Forelimb muscle (tissue), 1 donor: Measurements from ENCODE around the gene CENATAC. TPM values are rescaled to one million over a fixed set of nuclear protein-coding genes. Genes with fewer than 3 reads are reported as not detected.
"Not testable (repeated sequence)": the region's sequence is repeated elsewhere in the genome, so short reads cannot be mapped to it uniquely, and the experiment has no call there.

Source experiments
- DNase-seq: peaks from one replicate; pipeline ENCODE4 v3.0.0-alpha.2; 2013; ENCODE audit warnings: low read depth
- polyA plus RNA-seq: library from polyadenylated mRNA; unstranded; fragments of 120-200 nt; gene quantifications from one replicate; pipeline ENCODE4 v1.2.1, GENCODE V29; 2013; ENCODE audit not compliant: insufficient read length

CENATAC gene
- polyA plus RNA-seq, 1 donor = 18.5 TPM

DNA sequence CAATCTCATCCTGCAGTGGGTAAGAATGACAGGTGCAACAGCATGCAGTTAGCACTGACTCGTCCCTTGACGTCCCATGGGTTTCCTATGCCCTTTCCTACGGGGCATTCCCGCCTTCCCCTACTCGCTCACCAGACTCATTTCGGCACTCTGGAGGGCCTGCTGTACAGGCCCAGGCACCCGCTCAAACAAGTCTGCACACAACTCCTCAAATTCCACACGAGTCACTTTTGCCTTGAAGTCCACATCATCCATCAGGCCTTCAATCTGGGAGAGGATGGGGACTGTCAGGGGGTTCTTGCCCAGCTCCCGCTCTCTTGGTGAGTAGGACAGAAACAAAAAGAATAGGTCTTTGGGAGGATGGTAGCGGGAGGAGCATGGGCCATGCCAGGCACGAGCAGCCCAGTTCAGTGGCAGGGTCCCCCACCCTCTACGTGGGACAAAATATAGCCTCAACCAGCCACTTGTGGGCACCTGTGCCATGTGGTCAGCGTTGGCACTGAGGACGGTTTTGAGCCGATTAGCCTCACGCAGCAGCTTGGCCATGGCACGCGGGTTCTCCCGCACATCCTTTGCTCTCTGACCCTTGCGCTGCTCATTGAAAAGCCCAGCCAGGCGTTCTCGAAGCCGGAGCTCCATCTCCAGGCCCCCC, 54.4 kb downstream of the CENATAC start:
- DNase-seq = no peak

DNA sequence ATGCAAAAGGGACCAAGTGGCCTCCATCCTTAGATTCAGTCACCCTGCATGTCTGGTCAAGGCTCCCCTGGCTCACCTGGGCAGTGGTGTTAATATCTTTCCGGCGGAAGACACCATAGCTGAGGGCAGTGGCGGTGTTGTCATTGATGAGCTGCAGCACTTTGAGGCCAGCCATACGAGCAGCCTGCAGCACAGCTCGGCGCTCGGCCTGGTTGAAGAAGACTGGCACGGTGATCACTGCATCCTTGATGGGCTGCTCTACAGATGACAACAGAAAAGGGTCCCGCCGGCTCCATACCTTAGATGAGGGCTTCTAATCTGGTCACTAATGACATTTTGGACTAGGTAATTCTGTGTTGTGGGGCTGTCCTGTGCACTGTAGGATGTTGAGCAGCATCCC, 56.5 kb downstream of the CENATAC start:
- DNase-seq = no peak

DNA sequence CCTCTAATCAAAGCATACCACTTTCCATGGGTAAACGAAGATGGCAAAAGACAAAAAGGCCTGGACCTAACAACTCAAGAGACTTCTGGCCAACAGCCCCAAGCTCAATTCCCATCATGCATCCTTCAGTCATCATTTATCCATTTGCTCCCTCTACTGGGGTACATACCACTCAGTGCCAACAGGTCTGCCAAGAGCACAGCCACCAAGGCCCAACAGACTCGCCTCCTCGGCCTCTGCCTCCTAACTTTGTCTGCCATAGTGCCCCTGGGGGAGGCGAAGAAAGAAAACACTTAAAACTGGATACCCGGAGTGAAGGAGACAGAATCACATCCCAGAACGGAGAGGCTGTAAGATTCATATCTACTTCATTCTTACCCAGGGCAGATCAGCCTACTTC, 58.0 kb downstream of the CENATAC start:
- no peak for DNase-seq

DNA sequence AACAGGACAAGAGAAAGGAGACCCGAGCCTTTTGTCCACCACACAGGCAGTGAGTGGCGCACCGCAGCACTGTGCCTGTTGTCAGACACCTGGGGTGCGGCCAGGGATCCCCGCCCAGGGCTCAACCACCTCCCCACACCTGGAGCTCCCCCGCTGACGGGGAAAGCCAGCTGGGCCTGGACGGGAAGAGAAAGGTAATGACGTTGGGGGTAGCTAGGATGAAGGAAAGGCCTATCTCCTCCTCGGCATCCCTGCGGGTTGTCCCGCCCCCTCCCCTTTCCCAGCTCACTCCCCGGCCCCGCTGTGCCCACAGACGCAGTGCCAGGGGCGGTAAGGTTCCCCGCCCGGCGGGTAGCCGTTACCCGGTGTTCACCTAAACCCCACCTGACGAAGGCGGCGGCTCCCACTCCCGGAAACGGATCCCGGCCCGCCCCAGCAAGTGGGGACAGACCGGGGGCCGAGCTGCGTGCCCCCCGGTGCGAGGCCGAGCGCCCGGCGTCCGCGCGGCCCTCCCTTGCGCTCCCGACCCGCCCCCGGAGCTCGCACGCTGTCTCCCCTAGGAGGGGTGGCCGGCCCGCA, 58.6 kb downstream of the CENATAC start:
- DNase-seq = no peak

DNA sequence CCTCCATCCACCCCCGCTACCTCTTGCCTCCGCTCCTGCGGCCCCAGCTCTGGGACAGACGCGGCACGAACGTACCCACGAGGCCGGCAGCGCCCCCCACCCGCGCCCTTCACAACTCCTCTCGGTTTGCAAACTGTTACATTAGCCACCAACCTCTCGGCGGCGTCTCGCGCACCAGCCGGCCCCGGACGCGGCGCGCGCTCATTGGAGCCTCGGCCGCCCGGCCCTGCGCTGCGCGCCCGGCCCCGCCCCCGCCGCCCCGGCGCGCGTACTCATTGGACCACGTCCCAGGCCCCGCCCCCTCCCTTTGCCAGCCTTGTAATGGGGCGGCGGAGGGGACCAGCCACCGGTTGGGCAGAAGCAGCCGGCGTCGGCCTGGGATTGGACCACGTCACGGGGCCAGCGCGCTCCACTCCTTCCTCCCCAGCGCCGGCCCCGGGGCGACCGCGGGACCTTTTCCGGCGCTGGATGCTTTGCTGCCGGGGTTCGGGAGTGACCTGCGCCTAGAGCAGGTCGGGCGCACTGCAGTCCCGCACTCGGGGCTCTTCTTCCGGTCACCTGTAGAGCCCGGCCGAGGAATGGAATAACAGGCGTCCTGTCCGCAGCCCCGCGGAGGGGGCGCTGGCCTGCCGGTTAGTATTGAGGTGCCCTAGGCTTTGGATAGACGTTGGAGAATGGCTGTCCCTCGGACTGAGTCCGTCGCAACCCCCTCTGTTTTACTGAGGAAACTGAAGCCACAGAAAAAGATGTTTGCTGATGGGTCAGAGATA, 59.2 kb downstream of the CENATAC start, which contains the start of gene HYOU1:
Gene HYOU1, minus strand, starts transcription at position 206 of the 770 bp plus-strand sequence. CDS start 1,045 bp downstream, outside the sequence.
- peak; percentile 65 for DNase-seq

DNA sequence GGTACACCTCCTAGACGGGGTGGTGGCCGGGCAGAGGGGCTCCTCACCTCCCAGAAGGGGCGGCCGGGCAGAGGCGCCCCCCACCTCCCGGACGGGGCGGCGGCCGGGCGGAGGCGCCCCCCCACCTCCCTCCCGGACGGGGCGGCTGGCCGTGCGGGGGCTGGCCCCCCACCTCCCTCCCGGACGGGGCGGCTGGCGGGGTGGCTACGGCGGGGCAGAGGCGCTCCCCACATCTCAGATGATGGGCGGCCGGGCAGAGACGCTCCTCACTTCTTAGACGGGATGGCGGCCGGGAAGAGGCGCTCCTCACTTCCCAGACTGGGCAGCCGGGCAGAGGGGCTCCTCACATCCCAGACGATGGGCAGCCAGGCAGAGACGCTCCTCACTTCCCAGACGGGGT, 61.2 kb downstream of the CENATAC start:
- not testable (repeated sequence) for DNase-seq

DNA sequence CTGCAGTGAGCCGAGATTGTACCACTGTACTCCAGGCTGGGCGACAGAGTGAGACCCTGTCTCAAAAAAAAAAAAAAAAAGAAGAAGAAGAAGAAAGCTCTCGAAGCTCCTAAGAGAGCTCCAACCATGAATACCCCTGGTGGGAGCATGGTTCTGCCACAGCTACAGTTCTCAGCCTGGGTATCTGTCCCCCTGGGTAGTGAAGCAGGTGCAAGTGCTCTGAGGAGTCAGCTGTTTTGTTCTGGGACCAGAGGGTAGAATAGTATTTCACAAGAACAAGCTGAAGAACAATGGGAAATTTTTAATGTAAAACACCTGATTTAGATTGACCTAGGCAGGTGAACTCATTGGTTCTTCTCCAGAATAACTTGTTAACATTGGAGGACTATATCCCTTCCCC, 63.3 kb downstream of the CENATAC start:
- DNase-seq = no peak

DNA sequence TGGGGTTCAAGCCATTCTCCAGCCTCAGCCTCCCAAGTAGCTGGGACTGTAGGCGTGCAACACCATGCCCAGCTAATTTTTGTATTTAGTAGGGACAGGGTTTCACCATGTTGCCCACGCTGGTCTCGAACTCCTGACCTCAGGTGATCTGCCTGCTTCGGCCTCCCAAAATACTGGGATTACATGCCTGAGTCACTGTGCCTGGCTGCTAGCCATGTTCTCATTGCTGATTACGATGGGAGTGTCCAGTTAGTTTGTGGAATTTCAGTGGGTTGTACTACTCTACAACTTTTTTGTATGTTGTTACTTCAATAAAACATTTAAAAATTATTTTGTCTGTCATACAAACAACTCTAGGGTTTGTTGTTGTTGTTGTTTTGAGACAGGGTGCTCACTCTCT, 64.8 kb downstream of the CENATAC start:
- DNase-seq = no peak

DNA sequence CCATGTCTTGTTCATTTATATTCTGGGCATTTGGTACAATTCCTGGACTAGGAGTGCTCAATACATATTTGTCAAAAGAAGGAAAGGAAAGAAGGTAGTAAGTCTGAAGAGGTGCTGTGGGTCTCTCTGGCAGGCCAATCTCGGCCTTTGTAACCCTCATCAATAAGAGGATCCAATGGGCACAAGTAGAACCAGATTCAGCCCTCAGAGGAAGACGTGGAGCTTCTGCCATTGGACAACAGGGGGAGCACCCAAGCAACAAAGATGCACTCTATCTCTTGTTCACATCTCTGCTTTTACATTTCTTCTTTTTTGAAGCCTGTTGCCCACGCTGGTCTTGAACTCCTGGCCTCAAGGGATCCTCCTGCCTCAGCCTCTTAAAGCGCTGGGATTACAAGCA, 67.4 kb downstream of the CENATAC start:
- no peak for DNase-seq

Other genes starting within 250 kb of the CENATAC start
- 66.9 TPM for gene DDX6, start 207.0 kb upstream of the CENATAC start, polyA plus RNA-seq
- gene CXCR5, start 114.2 kb upstream of the CENATAC start, polyA plus RNA-seq = not detected
- gene BCL9L, start 72.2 kb upstream of the CENATAC start, polyA plus RNA-seq = 74.4 TPM
- gene UPK2, start 41.8 kb upstream of the CENATAC start, polyA plus RNA-seq = 1.3 TPM
- 0.11 TPM for gene FOXR1, start 26.4 kb upstream of the CENATAC start, polyA plus RNA-seq
- gene RPS25, start 20.2 kb downstream of the CENATAC start, polyA plus RNA-seq = 1,746 TPM
- gene TRAPPC4, start 20.6 kb downstream of the CENATAC start, polyA plus RNA-seq = 41.5 TPM
- 11.7 TPM for gene SLC37A4, start 32.7 kb downstream of the CENATAC start, polyA plus RNA-seq
- gene HYOU1, start 59.1 kb downstream of the CENATAC start, polyA plus RNA-seq = 31.3 TPM
- 24.6 TPM for gene VPS11, start 69.7 kb downstream of the CENATAC start, polyA plus RNA-seq
- 22.3 TPM for gene HMBS, start 86.7 kb downstream of the CENATAC start, polyA plus RNA-seq
- 26.3 TPM for gene DPAGT1, start 103.7 kb downstream of the CENATAC start, polyA plus RNA-seq
- gene C2CD2L, start 109.2 kb downstream of the CENATAC start, polyA plus RNA-seq = 6.5 TPM
- gene HINFP, start 123.4 kb downstream of the CENATAC start, polyA plus RNA-seq = 20.2 TPM
- 0.14 TPM for gene ABCG4, start 150.9 kb downstream of the CENATAC start, polyA plus RNA-seq
- gene NLRX1, start 170.6 kb downstream of the CENATAC start, polyA plus RNA-seq = 11.6 TPM
- gene NHERF4, start 187.3 kb downstream of the CENATAC start, polyA plus RNA-seq = 0.19 TPM
- 11.4 TPM for gene CBL, start 208.2 kb downstream of the CENATAC start, polyA plus RNA-seq